Activated naive CD8-positive, alpha-beta T cell treated with anti-CD3 and anti-CD28 coated beads, Interleukin-2, amount 50 U/mL, for 24 hours (primary cell): Measurements from ENCODE around the gene AMOTL1.

Experiments
- ATAC-seq: fragments of 150-1000 bp; cut with Tn5 transposase; one replicate; pipeline ENCODE4 v1.10.0; 2021
- DNase-seq: peaks from one replicate; pipeline ENCODE4 v3.0.0; 2021
- H3K27ac Mint-ChIP-seq: one replicate; pipeline ENCODE4 v1.8.0; 2021; ENCODE audit warnings: mild to moderate bottlenecking, mixed read lengths
- H3K27me3 Mint-ChIP-seq: one replicate; pipeline ENCODE4 v1.8.0; 2021; ENCODE audit warnings: mixed read lengths
- H3K36me3 Mint-ChIP-seq: one replicate; pipeline ENCODE4 v1.8.0; 2021; ENCODE audit warnings: low read depth, mixed read lengths
- H3K4me1 Mint-ChIP-seq: one replicate; pipeline ENCODE4 v1.8.0; 2021; ENCODE audit warnings: mixed read lengths
- H3K4me3 Mint-ChIP-seq: one replicate; pipeline ENCODE4 v1.8.0; 2021; ENCODE audit warnings: mild to moderate bottlenecking, moderate library complexity, mixed read lengths
- H3K9me3 Mint-ChIP-seq: one replicate; pipeline ENCODE4 v1.8.0; 2021; ENCODE audit warnings: mixed read lengths

AMOTL1 gene

DNA sequence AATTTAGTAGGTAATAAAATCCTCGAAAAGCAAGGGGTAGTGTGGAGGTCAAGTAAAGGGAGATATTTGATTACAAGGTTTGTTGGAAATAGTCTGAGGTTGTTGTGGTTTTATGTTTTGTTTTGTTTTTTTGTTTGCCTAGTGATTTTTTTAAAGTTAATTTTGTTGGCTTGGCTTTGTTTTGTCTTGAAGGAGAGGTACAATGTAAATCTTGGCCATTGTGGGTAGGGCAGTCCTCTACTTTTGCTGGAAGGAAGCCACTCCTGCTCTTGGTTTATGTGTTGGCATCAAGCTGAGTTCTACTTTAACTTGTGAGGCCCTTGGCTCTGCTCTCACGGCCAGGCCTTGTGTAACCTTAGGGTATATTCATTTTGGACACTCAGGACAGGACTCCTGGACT is 3.2 kb downstream of the AMOTL1 start:
- Mint-ChIP-seq H3K4me3 (no peak overlapping the region), H3K36me3 (no peaks in the 10 kb centered on the region), H3K27ac (no peak overlapping the region), H3K9me3 (no peaks in the 10 kb centered on the region), H3K4me1 (peaks cover 9% of the 10 kb centered on the region), H3K27me3 (peaks cover 48% of the 10 kb centered on the region)
- no peak for ATAC-seq
- DNase-seq: no peak

- ATAC-seq (no peak), DNase-seq (no peak)
- Mint-ChIP-seq H3K27ac (no peak overlapping the region), H3K4me1 (peaks cover 9% of the 10 kb centered on the region), H3K27me3 (peaks cover 51% of the 10 kb centered on the region), H3K36me3 (no peaks in the 10 kb centered on the region), H3K9me3 (no peaks in the 10 kb centered on the region), H3K4me3 (no peak overlapping the region)
Measured at GRCh38 chr11:94771951-94772350, 3.8 kb downstream of the AMOTL1 start.

- Mint-ChIP-seq H3K36me3 (no peaks in the 10 kb centered on the region), H3K4me1 (peaks cover 6% of the 10 kb centered on the region), H3K9me3 (no peaks in the 10 kb centered on the region), H3K4me3 (no peak overlapping the region), H3K27me3 (peaks cover 47% of the 10 kb centered on the region), H3K27ac (no peak overlapping the region)
- DNase-seq (no peak), ATAC-seq (no peak)
Measured at GRCh38 chr11:94773842-94774241, 5.7 kb downstream of the AMOTL1 start.

- Mint-ChIP-seq H3K36me3 (no peaks in the 10 kb centered on the region), H3K9me3 (no peaks in the 10 kb centered on the region), H3K4me3 (no peak overlapping the region), H3K4me1 (peaks cover 4% of the 10 kb centered on the region), H3K27ac (no peak overlapping the region), H3K27me3 (peaks cover 44% of the 10 kb centered on the region)
- DNase-seq (no peak), ATAC-seq (no peak)
Measured at GRCh38 chr11:94774345-94774744, 6.2 kb downstream of the AMOTL1 start.

- DNase-seq: no peak
- peaks cover 5% of the 10 kb centered on the region for H3K4me1 Mint-ChIP-seq
- ATAC-seq: no peak
- no peak overlapping the region for H3K4me3 Mint-ChIP-seq
- no peaks in the 10 kb centered on the region for H3K36me3 Mint-ChIP-seq
- H3K27me3 Mint-ChIP-seq: peaks cover 30% of the 10 kb centered on the region
- no peaks in the 10 kb centered on the region for H3K9me3 Mint-ChIP-seq
- no peak overlapping the region for H3K27ac Mint-ChIP-seq
Measured at GRCh38 chr11:94775567-94776327, 7.6 kb downstream of the AMOTL1 start.

- no peaks in the 10 kb centered on the region for H3K36me3 Mint-ChIP-seq
- H3K27me3 Mint-ChIP-seq: peaks cover 24% of the 10 kb centered on the region
- H3K4me3 Mint-ChIP-seq: no peak overlapping the region
- H3K27ac Mint-ChIP-seq: no peak overlapping the region
- no peak for DNase-seq
- ATAC-seq: no peak
- H3K4me1 Mint-ChIP-seq: peaks cover 9% of the 10 kb centered on the region
- H3K9me3 Mint-ChIP-seq: no peaks in the 10 kb centered on the region
Measured at GRCh38 chr11:94776351-94777321, 8.5 kb downstream of the AMOTL1 start.

DNA sequence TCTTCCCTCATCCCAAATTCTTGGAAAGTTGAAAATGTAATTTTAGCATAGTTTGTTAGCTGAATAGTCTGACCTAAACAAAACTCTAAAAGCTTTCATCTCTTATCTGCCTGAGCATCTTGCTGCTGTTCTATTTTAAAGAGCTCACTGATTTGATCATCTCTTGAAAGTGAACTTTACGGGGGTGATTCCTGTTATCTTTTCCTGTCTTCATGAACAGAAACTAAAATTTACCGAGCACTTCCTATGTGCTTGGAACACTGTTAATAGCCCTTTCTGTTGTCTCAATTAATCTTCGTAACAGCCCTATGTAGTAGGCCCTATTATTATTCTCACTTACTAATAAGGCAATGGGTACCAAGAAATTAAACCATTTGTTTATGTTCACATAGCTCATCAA is 12.3 kb downstream of the AMOTL1 start:
- Mint-ChIP-seq H3K4me1 (peaks cover 9% of the 10 kb centered on the region), H3K27ac (peak overlapping the region; percentile 25), H3K36me3 (no peaks in the 10 kb centered on the region), H3K27me3 (peaks cover 10% of the 10 kb centered on the region), H3K4me3 (peak overlapping the region; percentile 16), H3K9me3 (no peaks in the 10 kb centered on the region)
- DNase-seq (no peak), ATAC-seq (no peak)

DNA sequence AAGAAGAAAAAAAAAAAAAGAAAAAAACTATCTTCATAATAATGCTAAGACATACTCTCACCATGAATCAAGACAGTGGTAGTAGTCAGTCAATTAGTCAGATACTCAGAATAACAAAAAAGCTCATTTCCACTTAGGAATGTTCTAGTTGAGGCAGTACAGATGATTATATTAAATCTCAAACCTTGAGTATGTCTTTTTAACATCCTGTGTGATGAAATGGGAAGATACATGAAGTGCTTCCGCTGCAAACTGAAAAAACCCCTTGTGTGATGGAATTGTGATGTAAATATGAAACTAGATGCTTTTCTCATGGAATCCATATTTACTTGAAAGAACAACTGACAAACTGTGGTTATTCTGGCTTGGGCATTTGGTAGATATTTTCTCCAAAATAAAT is 13.7 kb downstream of the AMOTL1 start:
- DNase-seq (no peak), ATAC-seq (no peak)
- Mint-ChIP-seq H3K4me1 (peaks cover 9% of the 10 kb centered on the region), H3K4me3 (no peak overlapping the region), H3K36me3 (no peaks in the 10 kb centered on the region), H3K27ac (no peak overlapping the region), H3K9me3 (no peaks in the 10 kb centered on the region), H3K27me3 (peaks cover 5% of the 10 kb centered on the region)

DNA sequence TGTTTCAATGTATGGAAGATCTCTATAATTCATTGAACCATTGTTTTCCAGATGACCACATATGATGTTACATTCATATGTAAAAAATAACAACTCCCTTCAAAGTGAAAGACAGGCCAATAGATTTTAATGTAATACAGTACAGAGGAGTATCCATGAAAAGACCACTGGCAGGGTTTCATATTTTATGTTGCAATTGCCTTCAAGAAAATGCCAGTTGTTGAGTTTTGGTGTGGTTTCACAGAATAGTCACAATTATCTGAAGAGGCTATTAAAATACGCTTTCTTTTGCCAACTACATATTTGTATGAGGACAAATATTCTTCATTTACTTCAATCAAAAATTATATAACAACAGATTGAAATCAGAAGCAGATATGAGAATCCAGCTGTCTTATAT is 14.3 kb downstream of the AMOTL1 start:
- DNase-seq: no peak
- Mint-ChIP-seq H3K27me3 (peaks cover 7% of the 10 kb centered on the region), H3K9me3 (no peaks in the 10 kb centered on the region), H3K36me3 (no peaks in the 10 kb centered on the region), H3K27ac (no peak overlapping the region), H3K4me1 (peaks cover 9% of the 10 kb centered on the region), H3K4me3 (no peak overlapping the region)
- ATAC-seq: no peak

DNA sequence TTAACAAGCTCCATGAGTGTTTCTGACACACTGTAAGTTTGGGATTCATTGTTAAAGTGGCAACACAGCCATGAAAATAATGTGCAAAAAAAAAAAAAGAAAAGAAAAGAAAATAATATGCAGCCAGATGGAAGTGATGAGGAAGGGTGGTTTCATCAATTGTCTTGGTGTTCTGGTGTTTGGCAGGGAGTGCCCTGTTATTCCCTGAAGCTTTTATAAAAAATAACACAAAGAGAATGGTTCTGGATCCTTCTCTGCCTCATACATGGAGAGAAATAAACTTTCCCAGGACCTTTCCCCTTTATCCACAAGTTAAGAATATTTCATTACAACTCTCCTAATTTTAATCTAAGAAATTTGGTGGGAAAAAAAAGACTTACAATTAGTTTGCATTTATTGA is 16.7 kb downstream of the AMOTL1 start:
- ATAC-seq: no peak
- Mint-ChIP-seq H3K4me1 (peaks cover 9% of the 10 kb centered on the region), H3K4me3 (no peak overlapping the region), H3K27ac (no peak overlapping the region), H3K27me3 (peaks cover 4% of the 10 kb centered on the region), H3K9me3 (no peaks in the 10 kb centered on the region), H3K36me3 (no peaks in the 10 kb centered on the region)
- DNase-seq: no peak

- no peak for DNase-seq
- no peak for ATAC-seq
- no peaks in the 10 kb centered on the region for H3K9me3 Mint-ChIP-seq
- H3K36me3 Mint-ChIP-seq: no peaks in the 10 kb centered on the region
- H3K4me3 Mint-ChIP-seq: no peak overlapping the region
- peaks cover 4% of the 10 kb centered on the region for H3K27me3 Mint-ChIP-seq
- peaks cover 7% of the 10 kb centered on the region for H3K4me1 Mint-ChIP-seq
- no peak overlapping the region for H3K27ac Mint-ChIP-seq
Measured at GRCh38 chr11:94785509-94785908, 17.4 kb downstream of the AMOTL1 start.

DNA sequence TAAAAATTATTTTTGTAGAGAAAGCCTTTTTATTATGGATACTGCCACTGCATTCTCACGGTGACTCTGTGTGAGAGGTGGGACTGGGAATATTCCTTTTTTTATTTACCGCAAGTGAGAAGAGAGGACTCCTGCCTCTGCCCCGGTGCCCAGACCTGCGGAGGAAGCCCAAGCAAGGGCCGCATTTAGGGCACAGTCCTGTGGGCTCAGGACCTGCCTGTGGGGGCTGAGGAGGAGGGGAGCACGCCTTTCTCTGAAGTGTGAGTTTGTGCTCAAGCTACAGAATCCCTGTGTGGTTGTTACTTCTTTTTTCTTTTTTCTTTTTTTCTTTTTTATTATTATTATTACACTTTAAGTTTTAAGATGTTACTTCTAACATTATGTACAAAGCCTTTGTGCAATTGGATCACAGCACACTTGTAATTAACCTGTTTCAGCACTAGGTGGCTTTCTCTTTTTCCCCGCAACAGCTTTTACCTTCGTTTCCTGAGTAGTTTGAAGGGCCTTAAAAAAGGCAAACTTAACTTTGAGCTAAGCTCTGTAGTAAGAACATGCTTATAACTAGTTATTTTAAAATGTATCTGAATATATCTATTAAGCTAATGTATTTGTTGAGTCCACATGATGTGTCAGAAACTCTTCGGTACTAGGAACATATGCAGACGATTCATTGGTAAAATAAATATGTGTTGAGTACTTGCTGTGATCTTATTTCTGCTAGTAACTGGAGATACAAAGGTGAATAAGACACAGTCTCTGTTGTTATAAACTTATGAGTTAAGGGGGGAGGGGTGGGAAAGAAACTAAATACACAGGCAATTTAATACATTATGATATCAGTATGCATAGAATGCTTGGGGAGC is 18.3 kb downstream of the AMOTL1 start:
- Mint-ChIP-seq H3K27me3 (peaks cover 4% of the 10 kb centered on the region), H3K4me1 (no peaks in the 10 kb centered on the region), H3K27ac (no peak overlapping the region), H3K4me3 (no peak overlapping the region), H3K9me3 (no peaks in the 10 kb centered on the region), H3K36me3 (no peaks in the 10 kb centered on the region)
- ATAC-seq (no peak), DNase-seq (no peak)

GRCh38 chr11:94787801-94788200 is 19.6 kb downstream of the AMOTL1 start:
- ATAC-seq: no peak
- no peaks in the 10 kb centered on the region for H3K9me3 Mint-ChIP-seq

DNA sequence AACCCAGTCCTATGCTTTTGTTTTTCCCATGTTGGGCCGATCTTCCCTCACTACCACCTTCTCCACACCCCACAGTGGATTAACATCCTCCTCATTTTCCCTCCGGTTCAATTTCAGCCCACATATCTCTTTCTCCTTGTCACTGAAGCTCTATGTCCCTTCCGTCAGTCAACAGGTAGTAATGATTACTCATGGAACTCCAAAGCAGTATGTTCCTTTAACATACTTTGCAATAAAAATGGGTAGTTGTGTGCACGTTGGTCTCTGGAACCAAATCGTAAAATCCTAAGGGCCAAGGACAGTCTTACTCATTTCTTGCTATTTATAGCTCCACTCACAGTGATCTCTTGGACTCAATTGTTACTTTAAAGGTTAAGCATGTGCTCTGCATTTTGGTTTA is 20.2 kb downstream of the AMOTL1 start:
- Mint-ChIP-seq H3K9me3 (no peaks in the 10 kb centered on the region), H3K36me3 (no peaks in the 10 kb centered on the region), H3K4me3 (no peak overlapping the region), H3K4me1 (no peaks in the 10 kb centered on the region), H3K27me3 (peaks cover 4% of the 10 kb centered on the region), H3K27ac (no peak overlapping the region)
- no peak for DNase-seq
- no peak for ATAC-seq

More at GRCh38 chr11:94787801-94788200, 19.6 kb downstream of the AMOTL1 start:
- Mint-ChIP-seq H3K27ac (no peak overlapping the region), H3K36me3 (no peaks in the 10 kb centered on the region), H3K4me3 (no peak overlapping the region), H3K4me1 (no peaks in the 10 kb centered on the region), H3K27me3 (peaks cover 4% of the 10 kb centered on the region)
- no peak for DNase-seq
